ENCODE data around the gene KHDRBS2.

DNA sequence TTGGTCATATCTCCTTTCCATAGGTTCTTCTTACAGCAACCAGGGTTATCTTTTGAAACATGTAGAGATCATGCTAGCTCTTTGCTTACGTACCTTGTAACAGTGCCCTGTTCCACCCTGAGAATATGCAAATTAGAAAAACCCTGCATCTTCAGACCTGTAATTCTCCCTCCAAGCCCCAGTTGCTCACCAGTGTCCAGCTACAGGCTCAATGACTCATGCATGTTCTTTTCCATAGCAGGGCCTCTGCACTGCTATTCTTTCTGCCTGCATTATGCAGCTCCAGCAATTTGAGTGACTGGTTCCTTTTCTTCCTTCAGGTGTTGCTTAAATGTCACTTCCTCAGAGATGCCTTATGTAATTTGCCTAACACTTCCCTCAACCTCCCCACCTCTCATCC, 636.2 kb downstream of the KHDRBS2 start:
- TF ChIP-seq EZH2 (IDR thresholded peaks at IDR 0.05) (no peak), POLR2AphosphoS5 (IDR thresholded peaks at IDR 0.05; ENCODE audit: borderline replicate concordance, low read depth, low read length) (no peak), FOXP2 (optimal IDR thresholded peaks at IDR 0.05; ENCODE audit: control extremely low read depth, extremely low read length, insufficient read depth) (no peak)

All from SK-N-MC (cell line).